ENCODE measurements around the gene MCAM. TPM values are rescaled to one million over a fixed set of nuclear protein-coding genes. Genes with fewer than 3 reads are reported as not detected.

Gene MCAM
- total RNA-seq (2022; extraction: Qiagen RNA extraction), result 9.8 to 13.2 TPM (median 11.5 TPM) in 5 replicates

GRCh38 chr11:119316729-119317591 is at the start of gene MCAM:
Gene MCAM (minus strand): TSS chr11:119317130. CDS start chr11:119317101, 29 bp downstream.

GRCh38 chr11:119346605-119347004 is 29.7 kb upstream of the MCAM start, which contains the start of gene MFRP:
Gene MFRP (minus strand): TSS chr11:119346705. CDS start chr11:119346513, 192 bp downstream.

GRCh38 chr11:119340335-119341221 is 23.6 kb upstream of the MCAM start, which contains the start of gene C1QTNF5:
Gene C1QTNF5 (minus strand): TSS chr11:119340883. CDS start chr11:119340397, 486 bp downstream.

GRCh38 chr11:119334174-119334930 is 17.4 kb upstream of the MCAM start, which contains the start of gene RNF26:
Gene RNF26 (plus strand): TSS chr11:119334527. CDS start chr11:119335123, 596 bp downstream.

Other genes starting within 250 kb of the MCAM start
- 10.0 to 16.0 TPM (median 12.4 TPM) in 5 replicates for gene VPS11, start 249.3 kb downstream of the MCAM start, total RNA-seq (2022; extraction: Qiagen RNA extraction)
- gene HMBS, start 232.2 kb downstream of the MCAM start, total RNA-seq (2022; extraction: Qiagen RNA extraction), result 46.5 to 54.4 TPM (median 50.2 TPM) in 5 replicates
- gene DPAGT1, start 215.3 kb downstream of the MCAM start, total RNA-seq (2022; extraction: Qiagen RNA extraction), result 34.2 to 44.0 TPM (median 39.7 TPM) in 5 replicates
- 5.4 to 7.9 TPM (median 5.9 TPM) in 5 replicates for gene C2CD2L, start 209.8 kb downstream of the MCAM start, total RNA-seq (2022; extraction: Qiagen RNA extraction)
- 10.7 to 12.8 TPM (median 12.0 TPM) in 5 replicates for gene HINFP, start 195.6 kb downstream of the MCAM start, total RNA-seq (2022; extraction: Qiagen RNA extraction)
- 0.21 to 0.42 TPM (median 0.32 TPM) in 5 replicates for gene ABCG4, start 168.1 kb downstream of the MCAM start, total RNA-seq (2022; extraction: Qiagen RNA extraction)
- 8.8 to 13.9 TPM (median 11.5 TPM) in 5 replicates for gene NLRX1, start 148.4 kb downstream of the MCAM start, total RNA-seq (2022; extraction: Qiagen RNA extraction)
- gene NHERF4, start 131.7 kb downstream of the MCAM start, total RNA-seq (2022; extraction: Qiagen RNA extraction), result 0.13 to 0.44 TPM (median 0.23 TPM) in 5 replicates
- gene CBL, start 110.8 kb downstream of the MCAM start, total RNA-seq (2022; extraction: Qiagen RNA extraction), result 6.0 to 9.8 TPM (median 8.4 TPM) in 5 replicates
- 29.4 to 41.1 TPM (median 37.7 TPM) in 5 replicates for gene RNF26, start 17.4 kb upstream of the MCAM start, total RNA-seq (2022; extraction: Qiagen RNA extraction)
- gene C1QTNF5, start 23.8 kb upstream of the MCAM start, total RNA-seq (2022; extraction: Qiagen RNA extraction), result not detected in 5 replicates
- not detected in 5 replicates for gene MFRP, start 29.6 kb upstream of the MCAM start, total RNA-seq (2022; extraction: Qiagen RNA extraction)
- 0.33 to 0.53 TPM (median 0.42 TPM) in 5 replicates for gene USP2, start 64.6 kb upstream of the MCAM start, total RNA-seq (2022; extraction: Qiagen RNA extraction)
- gene THY1, start 106.0 kb upstream of the MCAM start, total RNA-seq (2022; extraction: Qiagen RNA extraction), result 11.6 to 15.3 TPM (median 13.7 TPM) in 5 replicates